Pulmonary artery endothelial cell (primary cell): ENCODE data around the gene VENTX. TPM values are rescaled to one million over a fixed set of nuclear protein-coding genes. Genes with fewer than 3 reads are reported as not detected.

ENCODE experiments used
- DNase-seq: peaks from one replicate; pipeline ENCODE4 v3.0.0-alpha.2; 2011; ENCODE audit warnings: low read depth, low spot score
- total RNA-seq: library from RNA; depleted of rRNA; stranded (reverse); fragments of >200 nt; gene quantifications from 2 replicates; pipeline ENCODE4 v1.2.3, GENCODE V29; 2014

Gene VENTX
- total RNA-seq, 1 donor from 2014 or later: not detected

DNA sequence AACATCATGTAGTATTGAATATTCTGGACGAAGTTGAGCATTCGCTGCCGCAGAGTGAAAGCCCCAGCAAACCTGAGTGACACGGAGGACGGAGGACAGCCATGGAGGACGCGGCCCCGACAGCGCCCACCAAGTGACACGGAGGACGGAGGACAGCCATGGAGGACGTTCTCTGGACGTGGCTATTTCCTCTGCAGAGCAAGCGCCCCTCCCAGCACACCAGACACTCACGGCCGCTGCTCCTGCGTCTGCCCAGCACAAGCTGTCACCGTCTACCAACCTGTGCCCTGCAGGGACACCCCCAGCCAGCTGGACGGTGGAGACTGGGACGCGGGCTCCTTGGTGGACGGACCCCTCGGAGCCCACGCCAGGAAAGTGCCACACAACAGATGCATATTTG, 46.3 kb downstream of the VENTX start:
- DNase-seq: no peak

DNA sequence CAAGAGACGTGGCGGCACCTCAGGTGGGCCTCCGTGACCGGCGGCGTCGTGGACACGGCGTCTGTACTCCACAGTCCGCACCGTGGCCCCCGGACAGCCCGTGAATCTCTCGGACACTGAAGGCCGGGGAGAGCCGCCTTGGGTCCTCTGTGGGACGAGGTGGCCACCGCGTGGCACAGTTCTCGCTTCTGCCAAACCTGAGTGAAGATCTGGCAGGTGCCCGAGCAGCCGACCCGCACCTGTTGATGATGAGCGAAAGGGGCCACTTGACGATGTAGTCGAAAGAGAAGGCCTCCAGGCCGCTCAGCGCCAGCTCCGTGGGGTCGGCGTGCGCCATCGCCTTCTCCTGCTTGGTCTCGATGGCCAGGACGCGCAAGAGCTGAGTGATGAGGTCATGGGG, 47.6 kb downstream of the VENTX start:
- DNase-seq: no peak

DNA sequence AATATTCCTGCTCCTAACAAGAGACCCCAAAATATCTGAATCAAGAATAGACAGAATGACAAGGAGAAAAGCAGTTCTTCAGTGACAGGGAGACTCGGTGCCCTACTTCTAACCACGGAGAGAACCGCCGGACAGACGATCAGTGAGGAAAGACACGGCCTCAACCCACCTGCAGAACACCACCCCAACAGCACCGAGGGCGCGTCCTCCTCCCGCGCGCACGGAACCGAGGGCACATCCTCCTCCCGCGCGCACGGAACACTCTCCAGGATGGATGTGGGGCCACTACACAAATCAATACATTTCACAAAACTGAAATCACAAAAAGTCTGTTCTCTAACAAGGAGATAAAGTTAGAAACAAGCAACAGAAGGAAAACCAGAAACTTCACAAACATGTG, 48.7 kb downstream of the VENTX start:
- no peak for DNase-seq

GRCh38 chr10:133287832-133288500, 50.3 kb downstream of the VENTX start:
- DNase-seq: no peak

GRCh38 chr10:133289761-133290160, 52.1 kb downstream of the VENTX start:
- DNase-seq: no peak

Other genes with a start within 250 kb of the VENTX start
- gene ADGRA1, start 149.9 kb upstream of the VENTX start, total RNA-seq: not detected in 2 replicates
- gene KNDC1, start 77.6 kb upstream of the VENTX start, total RNA-seq: not detected in 2 replicates
- gene UTF1, start 7.6 kb upstream of the VENTX start, total RNA-seq: not detected in 2 replicates
- gene ADAM8, start 39.0 kb downstream of the VENTX start, total RNA-seq: 0.33 and 0.46 TPM in 2 replicates
- 59.4 and 60.9 TPM in 2 replicates for gene TUBGCP2, start 71.0 kb downstream of the VENTX start, total RNA-seq
- gene ZNF511, start 71.1 kb downstream of the VENTX start, total RNA-seq: 27.4 and 40.4 TPM in 2 replicates
- gene CALY, start 99.0 kb downstream of the VENTX start, total RNA-seq: not detected in 2 replicates
- not detected in 2 replicates for gene PRAP1, start 109.5 kb downstream of the VENTX start, total RNA-seq
- gene FUOM, start 120.2 kb downstream of the VENTX start, total RNA-seq: 9.3 and 32.9 TPM in 2 replicates
- gene ECHS1, start 135.5 kb downstream of the VENTX start, total RNA-seq: 60.3 and 63.4 TPM in 2 replicates
- 5.8 and 8.8 TPM in 2 replicates for gene PAOX, start 141.4 kb downstream of the VENTX start, total RNA-seq
- gene MTG1, start 156.3 kb downstream of the VENTX start, total RNA-seq: 46.0 and 56.7 TPM in 2 replicates
- not detected in 2 replicates for gene SPRN, start 186.8 kb downstream of the VENTX start, total RNA-seq
- 0.25 and 0.73 TPM in 2 replicates for gene SCART1, start 216.1 kb downstream of the VENTX start, total RNA-seq